Measurements from ENCODE around the gene ANKRD31. TPM values are rescaled to one million over a fixed set of nuclear protein-coding genes. Genes with fewer than 3 reads are reported as not detected.
"Not testable (repeated sequence)": the region's sequence is repeated elsewhere in the genome, so short reads cannot be mapped to it uniquely, and the experiment has no call there.

The ANKRD31 gene
- total RNA-seq, 1 experiment from 2014 or later, result 0.26 TPM

- DNase-seq (no peak), ATAC-seq (no peak)
- Histone ChIP-seq H3K9me2 (replicated peaks; ENCODE audit: low read length) (no peaks in the 10 kb centered on the region), H3K9me3 (ENCODE audit: low read length) (no peaks in the 10 kb centered on the region), H3K27ac (ENCODE audit: low read length) (no peak overlapping the region), H3K4me3 (ENCODE audit: low read length) (no peak overlapping the region), H3K4me1 (ENCODE audit: insufficient read depth, low read length) (no peaks in the 10 kb centered on the region), H4K20me1 (ENCODE audit: low read length) (no peaks in the 10 kb centered on the region), H3K27me3 (ENCODE audit: low read length) (no peaks in the 10 kb centered on the region), H3K79me2 (ENCODE audit: low read length) (no peaks in the 10 kb centered on the region), H3K9ac (ENCODE audit: low read length) (no peak overlapping the region), H3K4me2 (ENCODE audit: low read length) (no peak overlapping the region), H3K36me3 (ENCODE audit: low read depth, low read length) (no peaks in the 10 kb centered on the region), H3F3A (ENCODE audit: low read length, unreplicated experiment) (no peaks in the 10 kb centered on the region), H2AFZ (ENCODE audit: low read length) (no peak overlapping the region)
- intact Hi-C loops (cut with micrococcal nuclease), result no loop called here
- POLR2A ChIA-PET (ENCODE audit: unreplicated experiment), result no interaction called here
- TF ChIP-seq EZH2 (IDR thresholded peaks at IDR 0.05; ENCODE audit: low read length, unreplicated experiment) (no peak), EZH2phosphoT487 (IDR thresholded peaks at IDR 0.05; ENCODE audit: borderline replicate concordance, low read length) (no peak), CTCF (conservative IDR thresholded peaks at IDR 0.05; ENCODE audit: low read depth, low read length) (no peak)
- CTCF ChIA-PET, result no interaction called here
- BruUV-seq (replicated peaks), result no TSS peak
Observed at GRCh38 chr5:75226916-75227315, 9.8 kb downstream of the ANKRD31 start.

- no peaks in the 10 kb centered on the region for H3F3A ChIP-seq (ENCODE audit: low read length, unreplicated experiment)
- H3K79me2 ChIP-seq (ENCODE audit: low read length), result no peaks in the 10 kb centered on the region
- H3K27ac ChIP-seq (ENCODE audit: low read length), result no peak overlapping the region
- no peak for ATAC-seq
- no peaks in the 10 kb centered on the region for H3K9me2 ChIP-seq (replicated peaks; ENCODE audit: low read length)
- TF ChIP-seq EZH2 (IDR thresholded peaks at IDR 0.05; ENCODE audit: low read length, unreplicated experiment), result no peak
- TF ChIP-seq EZH2phosphoT487 (IDR thresholded peaks at IDR 0.05; ENCODE audit: borderline replicate concordance, low read length), result no peak
- no peak for TF ChIP-seq CTCF (conservative IDR thresholded peaks at IDR 0.05; ENCODE audit: low read depth, low read length)
- no peak overlapping the region for H3K9ac ChIP-seq (ENCODE audit: low read length)
- no peaks in the 10 kb centered on the region for H3K9me3 ChIP-seq (ENCODE audit: low read length)
- BruUV-seq (replicated peaks), result no TSS peak
- H4K20me1 ChIP-seq (ENCODE audit: low read length), result no peaks in the 10 kb centered on the region
- H2AFZ ChIP-seq (ENCODE audit: low read length), result no peak overlapping the region
- ChIA-PET POLR2A (ENCODE audit: unreplicated experiment) (no interaction called here), CTCF (no interaction called here)
- no peak overlapping the region for H3K4me2 ChIP-seq (ENCODE audit: low read length)
- no peak for DNase-seq
- no peaks in the 10 kb centered on the region for H3K27me3 ChIP-seq (ENCODE audit: low read length)
- intact Hi-C loops (cut with micrococcal nuclease), result no loop called here
- no peaks in the 10 kb centered on the region for H3K4me1 ChIP-seq (ENCODE audit: insufficient read depth, low read length)
- no peaks in the 10 kb centered on the region for H3K36me3 ChIP-seq (ENCODE audit: low read depth, low read length)
- H3K4me3 ChIP-seq (ENCODE audit: low read length), result no peak overlapping the region
Observed at GRCh38 chr5:75225506-75225905, 11.2 kb downstream of the ANKRD31 start.

- POLR2A ChIA-PET (ENCODE audit: unreplicated experiment); CTCF ChIA-PET; H3K9me3 ChIP-seq (ENCODE audit: low read length); H4K20me1 ChIP-seq (ENCODE audit: low read length); H3K27ac ChIP-seq (ENCODE audit: low read length); H3K4me2 ChIP-seq (ENCODE audit: low read length); H3K36me3 ChIP-seq (ENCODE audit: low read depth, low read length); H3K4me1 ChIP-seq (ENCODE audit: insufficient read depth, low read length); ATAC-seq; H3K4me3 ChIP-seq (ENCODE audit: low read length); H3K9ac ChIP-seq (ENCODE audit: low read length); DNase-seq; H3K9me2 ChIP-seq (replicated peaks; ENCODE audit: low read length); intact Hi-C loops (cut with micrococcal nuclease); H3F3A ChIP-seq (ENCODE audit: low read length, unreplicated experiment); H3K79me2 ChIP-seq (ENCODE audit: low read length); H3K27me3 ChIP-seq (ENCODE audit: low read length); H2AFZ ChIP-seq (ENCODE audit: low read length); BruUV-seq (replicated peaks): not testable (repeated sequence)
Observed at GRCh38 chr5:75220787-75221186, 15.9 kb downstream of the ANKRD31 start.

Measured in PC-3 (cell line).